Stimulated activated naive CD8-positive, alpha-beta T cell treated with anti-CD3 and anti-CD28 coated beads, Interleukin-15, Interleukin-2, amounts not matched to agents 100 ng/mL and 50 ng/mL, for 24 hours (primary cell): ENCODE data around the gene INPP5A.

ENCODE experiments used
- H3K27ac Mint-ChIP-seq: one replicate; pipeline ENCODE4 v1.8.0; 2021; ENCODE audit warnings: mild to moderate bottlenecking, mixed read lengths
- H3K27me3 Mint-ChIP-seq: one replicate; pipeline ENCODE4 v1.8.0; 2021; ENCODE audit warnings: mixed read lengths
- H3K36me3 Mint-ChIP-seq: one replicate; pipeline ENCODE4 v1.8.0; 2021; ENCODE audit warnings: low read depth, mixed read lengths
- H3K4me1 Mint-ChIP-seq: one replicate; pipeline ENCODE4 v1.8.0; 2021; ENCODE audit warnings: low read depth, mixed read lengths
- H3K4me3 Mint-ChIP-seq: one replicate; pipeline ENCODE4 v1.8.0; 2021; ENCODE audit warnings: mild to moderate bottlenecking, mixed read lengths
- H3K9me3 Mint-ChIP-seq: one replicate; pipeline ENCODE4 v1.8.0; 2021; ENCODE audit warnings: mixed read lengths

INPP5A gene

GRCh38 chr10:132798876-132799275 lies 261.3 kb downstream of the INPP5A start:
- Mint-ChIP-seq H3K36me3 (no peaks in the 10 kb centered on the region), H3K27me3 (no peaks in the 10 kb centered on the region), H3K9me3 (no peaks in the 10 kb centered on the region), H3K27ac (no peak overlapping the region), H3K4me1 (no peaks in the 10 kb centered on the region), H3K4me3 (no peak overlapping the region)

GRCh38 chr10:132799865-132800264 lies 262.3 kb downstream of the INPP5A start:
- Mint-ChIP-seq H3K27me3 (no peaks in the 10 kb centered on the region), H3K9me3 (no peaks in the 10 kb centered on the region), H3K4me1 (no peaks in the 10 kb centered on the region), H3K36me3 (no peaks in the 10 kb centered on the region), H3K4me3 (no peak overlapping the region), H3K27ac (no peak overlapping the region)

DNA sequence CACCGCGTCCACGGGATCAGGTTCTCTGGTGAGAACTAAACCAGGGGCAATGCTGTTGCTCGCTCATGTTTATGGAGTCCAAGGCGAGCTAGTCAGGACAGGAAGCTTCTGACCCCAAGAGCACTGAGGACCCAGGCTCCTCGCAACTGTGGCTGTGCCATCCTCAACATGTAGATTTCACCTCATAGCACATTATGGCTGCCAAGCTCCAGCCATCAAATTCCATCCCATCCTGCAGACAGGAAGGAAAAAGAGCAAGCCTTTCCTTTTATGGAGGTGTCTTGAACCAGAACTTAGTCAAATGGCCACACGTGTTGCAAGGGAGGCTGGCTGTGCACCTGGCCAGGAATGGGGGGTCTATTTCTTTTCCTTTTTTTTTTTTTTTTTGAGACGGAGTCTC lies 264.5 kb downstream of the INPP5A start:
- no peak overlapping the region for H3K4me3 Mint-ChIP-seq
- no peak overlapping the region for H3K27ac Mint-ChIP-seq
- H3K27me3 Mint-ChIP-seq = no peaks in the 10 kb centered on the region
- H3K36me3 Mint-ChIP-seq = no peaks in the 10 kb centered on the region
- H3K4me1 Mint-ChIP-seq = no peaks in the 10 kb centered on the region
- no peaks in the 10 kb centered on the region for H3K9me3 Mint-ChIP-seq

- Mint-ChIP-seq H3K4me1 (no peaks in the 10 kb centered on the region), H3K9me3 (no peaks in the 10 kb centered on the region), H3K36me3 (no peaks in the 10 kb centered on the region), H3K4me3 (no peak overlapping the region), H3K27me3 (no peaks in the 10 kb centered on the region), H3K27ac (no peak overlapping the region)
Observed at GRCh38 chr10:132802694-132803320, 265.2 kb downstream of the INPP5A start.

- H3K9me3 Mint-ChIP-seq = no peaks in the 10 kb centered on the region
- H3K36me3 Mint-ChIP-seq = no peaks in the 10 kb centered on the region
- H3K4me3 Mint-ChIP-seq = no peak overlapping the region
- no peak overlapping the region for H3K27ac Mint-ChIP-seq
- no peaks in the 10 kb centered on the region for H3K27me3 Mint-ChIP-seq
- no peaks in the 10 kb centered on the region for H3K4me1 Mint-ChIP-seq
Observed at GRCh38 chr10:132803416-132804210, 266.0 kb downstream of the INPP5A start.

GRCh38 chr10:132804287-132804686 lies 266.7 kb downstream of the INPP5A start:
- Mint-ChIP-seq H3K27ac (no peak overlapping the region), H3K9me3 (no peaks in the 10 kb centered on the region)

DNA sequence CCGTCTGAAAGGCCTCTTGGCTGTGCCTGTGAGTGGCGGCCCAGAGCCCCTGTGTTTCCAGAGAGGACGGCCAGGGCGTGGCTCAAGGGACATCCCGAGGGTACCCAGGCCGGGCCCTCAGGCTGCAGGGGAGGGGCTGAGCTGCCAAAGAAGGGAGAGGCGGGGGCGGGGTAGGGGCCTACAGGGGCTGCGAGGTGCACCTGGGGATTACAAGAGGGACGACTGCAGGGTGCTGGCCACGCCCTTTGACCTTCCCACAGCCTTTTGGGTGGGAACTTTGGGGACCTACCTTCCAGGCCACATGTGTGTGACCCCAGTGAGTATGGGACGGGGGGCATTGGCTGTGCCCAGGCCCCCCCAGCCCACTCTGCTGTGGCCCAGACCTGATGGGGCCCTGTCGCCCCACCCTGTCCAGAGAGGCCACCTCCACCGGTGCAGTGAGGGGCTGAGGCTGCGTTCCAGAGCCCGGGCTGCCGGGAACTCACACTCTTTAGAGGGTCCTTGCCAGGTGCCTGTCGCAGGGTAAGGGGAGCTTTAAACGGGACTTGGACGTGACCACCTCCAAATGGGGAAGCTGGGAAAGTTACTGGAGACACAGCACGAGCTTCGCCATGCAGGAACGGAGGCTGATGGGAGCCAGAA lies 267.3 kb downstream of the INPP5A start:
- no peaks in the 10 kb centered on the region for H3K9me3 Mint-ChIP-seq
- no peaks in the 10 kb centered on the region for H3K4me1 Mint-ChIP-seq
- H3K4me3 Mint-ChIP-seq = no peak overlapping the region
- no peaks in the 10 kb centered on the region for H3K36me3 Mint-ChIP-seq
- H3K27ac Mint-ChIP-seq = no peak overlapping the region
- no peaks in the 10 kb centered on the region for H3K27me3 Mint-ChIP-seq

More at GRCh38 chr10:132804287-132804686, 266.7 kb downstream of the INPP5A start:
- Mint-ChIP-seq H3K27me3 (no peaks in the 10 kb centered on the region), H3K4me1 (no peaks in the 10 kb centered on the region), H3K4me3 (no peak overlapping the region), H3K36me3 (no peaks in the 10 kb centered on the region)

DNA sequence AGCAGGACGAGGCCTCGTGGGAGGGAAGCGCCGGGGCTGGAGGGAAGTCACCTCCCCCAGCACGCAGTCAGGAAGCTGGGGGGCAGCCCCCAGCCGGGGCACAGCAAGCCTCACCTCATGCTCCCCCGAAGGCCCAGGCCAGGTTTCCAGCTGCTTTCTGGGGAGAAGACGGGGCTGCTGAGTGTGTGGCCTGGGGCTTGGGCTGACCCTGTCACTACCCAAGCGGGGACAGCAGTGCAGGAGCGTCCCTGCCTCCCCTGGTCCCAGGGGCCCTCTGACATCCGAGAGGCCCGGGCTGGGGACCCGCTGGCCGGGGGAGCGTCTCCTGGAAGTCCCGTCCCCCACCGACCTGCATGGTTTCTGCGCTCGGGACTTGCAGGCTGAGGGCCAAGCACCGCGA lies 268.0 kb downstream of the INPP5A start:
- H3K27ac Mint-ChIP-seq = no peak overlapping the region
- no peaks in the 10 kb centered on the region for H3K9me3 Mint-ChIP-seq
- H3K4me3 Mint-ChIP-seq = no peak overlapping the region
- no peaks in the 10 kb centered on the region for H3K4me1 Mint-ChIP-seq
- no peaks in the 10 kb centered on the region for H3K36me3 Mint-ChIP-seq
- no peaks in the 10 kb centered on the region for H3K27me3 Mint-ChIP-seq

- Mint-ChIP-seq H3K36me3 (no peaks in the 10 kb centered on the region), H3K9me3 (no peaks in the 10 kb centered on the region), H3K4me3 (no peak overlapping the region), H3K27ac (no peak overlapping the region), H3K27me3 (no peaks in the 10 kb centered on the region), H3K4me1 (no peaks in the 10 kb centered on the region)
Observed at GRCh38 chr10:132806110-132806509, 268.5 kb downstream of the INPP5A start.

DNA sequence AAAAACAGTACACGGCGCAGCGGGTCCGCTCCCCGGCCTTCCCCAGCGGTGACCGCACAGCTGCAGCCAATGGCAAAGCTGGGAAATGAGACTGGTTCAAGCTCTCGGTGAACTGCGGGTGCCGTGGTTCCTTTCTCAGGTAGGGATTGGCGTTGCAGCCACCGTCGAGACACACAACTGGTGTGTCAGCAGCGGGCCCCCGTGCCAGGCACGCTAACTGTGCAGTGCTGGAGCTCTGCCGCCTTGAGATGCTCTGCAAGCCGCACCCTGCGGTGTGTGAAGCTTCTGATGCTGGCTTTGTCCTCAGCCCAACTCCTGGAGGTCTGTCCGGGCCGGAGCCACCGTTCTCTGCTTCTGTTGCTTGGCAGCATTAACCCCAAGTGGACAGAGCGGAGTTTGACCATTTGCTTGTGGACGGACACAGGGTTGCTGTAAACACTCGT lies 269.0 kb downstream of the INPP5A start:
- H3K4me1 Mint-ChIP-seq = no peaks in the 10 kb centered on the region
- no peaks in the 10 kb centered on the region for H3K9me3 Mint-ChIP-seq
- no peaks in the 10 kb centered on the region for H3K27me3 Mint-ChIP-seq
- H3K27ac Mint-ChIP-seq = no peak overlapping the region
- H3K4me3 Mint-ChIP-seq = no peak overlapping the region
- H3K36me3 Mint-ChIP-seq = no peaks in the 10 kb centered on the region

DNA sequence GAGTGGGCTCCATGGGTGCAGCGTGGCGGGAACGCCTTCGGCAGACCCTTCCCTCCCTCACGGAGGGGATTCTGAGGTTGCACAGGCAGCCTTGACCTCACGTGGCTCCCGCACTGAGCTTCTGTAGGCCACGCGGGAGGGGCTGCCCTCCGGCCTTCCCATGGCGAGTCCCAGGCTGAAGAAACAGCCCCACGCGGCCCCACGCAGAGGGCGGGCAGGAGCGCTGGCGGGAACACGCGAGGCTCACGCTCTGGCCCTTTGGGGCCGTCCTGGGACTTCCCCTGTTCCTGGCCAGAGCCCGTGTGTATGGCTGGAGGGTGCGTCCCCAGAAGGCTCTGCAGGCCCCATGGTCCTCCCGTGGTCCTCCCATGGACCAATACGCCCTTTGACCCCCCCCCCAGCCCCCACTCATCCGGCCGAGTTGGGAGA lies 270.0 kb downstream of the INPP5A start:
- no peak overlapping the region for H3K27ac Mint-ChIP-seq
- no peaks in the 10 kb centered on the region for H3K27me3 Mint-ChIP-seq
- H3K9me3 Mint-ChIP-seq = no peaks in the 10 kb centered on the region
- no peaks in the 10 kb centered on the region for H3K36me3 Mint-ChIP-seq
- H3K4me3 Mint-ChIP-seq = no peak overlapping the region
- H3K4me1 Mint-ChIP-seq = no peaks in the 10 kb centered on the region

DNA sequence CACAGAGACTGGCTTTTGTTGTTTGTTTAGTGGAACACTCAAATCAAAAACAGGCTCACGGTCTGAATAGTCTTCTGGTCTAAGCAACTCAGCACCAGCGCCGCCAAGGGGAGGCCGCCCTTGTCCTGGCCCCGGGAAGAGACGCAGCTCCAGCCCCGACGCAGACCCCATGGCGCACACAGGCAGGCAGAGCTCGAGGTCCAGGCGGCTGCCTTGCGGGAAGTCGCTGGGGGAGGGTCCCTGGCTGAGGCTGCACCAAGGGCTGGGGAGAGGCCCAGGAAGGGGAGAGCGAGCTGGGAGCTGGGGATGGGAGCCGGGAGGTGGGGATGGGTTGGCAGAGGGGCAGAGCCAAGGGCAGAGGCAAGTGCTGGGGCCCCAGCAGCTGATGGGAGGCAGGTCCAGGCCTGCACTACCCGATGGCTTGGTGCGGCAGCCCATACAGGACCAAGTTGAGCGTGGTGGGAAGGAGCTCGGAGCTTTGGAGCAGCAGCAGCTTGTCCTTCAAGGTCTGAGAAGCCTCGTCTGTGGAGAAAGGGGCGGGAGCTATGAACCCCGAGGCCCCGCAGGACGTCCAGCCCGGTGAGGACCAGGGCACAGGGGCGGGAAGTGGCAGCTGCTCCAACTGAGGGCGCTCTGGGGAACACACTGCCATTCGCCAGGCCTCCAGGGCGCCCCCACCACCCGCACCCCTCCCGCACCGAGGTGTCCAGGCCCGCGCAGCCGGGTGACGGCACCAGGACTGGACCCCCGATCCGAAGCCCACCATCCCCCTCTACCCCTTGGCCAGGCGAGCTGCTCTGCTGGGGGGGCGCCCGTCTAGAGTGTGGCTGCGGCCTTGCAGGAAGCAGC lies 271.0 kb downstream of the INPP5A start:
- no peaks in the 10 kb centered on the region for H3K36me3 Mint-ChIP-seq
- no peaks in the 10 kb centered on the region for H3K27me3 Mint-ChIP-seq
- H3K9me3 Mint-ChIP-seq = no peaks in the 10 kb centered on the region
- no peak overlapping the region for H3K4me3 Mint-ChIP-seq
- H3K4me1 Mint-ChIP-seq = no peaks in the 10 kb centered on the region
- no peak overlapping the region for H3K27ac Mint-ChIP-seq

- H3K27me3 Mint-ChIP-seq = no peaks in the 10 kb centered on the region
- H3K9me3 Mint-ChIP-seq = no peaks in the 10 kb centered on the region
- no peaks in the 10 kb centered on the region for H3K4me1 Mint-ChIP-seq
- no peaks in the 10 kb centered on the region for H3K36me3 Mint-ChIP-seq
- no peak overlapping the region for H3K27ac Mint-ChIP-seq
- H3K4me3 Mint-ChIP-seq = no peak overlapping the region
Observed at GRCh38 chr10:132809232-132810140, 271.9 kb downstream of the INPP5A start.
